PC-3 (cell line): ENCODE measurements around the gene TMEM130.

Experiments
- CTCF ChIP-seq: fragments of 300-600 bp; sonication (generic); conservative IDR thresholded peaks from 2 replicates; pipeline ENCODE4 v1.5.1; 2017; ENCODE audit warnings: antibody characterized with exemption, low read depth, mild to moderate bottlenecking, low read length
- EZH2 ChIP-seq: fragments of 300-600 bp; sonication (generic); IDR thresholded peaks from one replicate; pipeline ENCODE4 v1.6.1; 2017; ENCODE audit warnings: antibody characterized with exemption, mild to moderate bottlenecking, low read length; ENCODE audit not compliant: unreplicated experiment
- EZH2phosphoT487 ChIP-seq: fragments of 300-600 bp; sonication (generic); IDR thresholded peaks from 2 replicates; pipeline ENCODE4 v1.6.1; 2018; ENCODE audit warnings: mild to moderate bottlenecking, antibody characterized with exemption, low read length, borderline replicate concordance

- TF ChIP-seq CTCF (no peak), EZH2phosphoT487 (no peak), EZH2 (no peak)
Observed at GRCh38 chr7:98868450-98868849, 1.4 kb downstream of the TMEM130 start.
